GM23248 (cell line): ENCODE results near the gene RNF144B. TPM values are rescaled to one million over a fixed set of nuclear protein-coding genes. Genes with fewer than 3 reads are reported as not detected.

Source experiments
- DNase-seq: peaks from one replicate; pipeline ENCODE4 v3.0.0-alpha.2; 2015
- H2AFZ ChIP-seq: fragments of 200-600 bp; sonication (generic); 2 replicates; pipeline ENCODE4 v1.6.1; 2016; ENCODE audit warnings: antibody characterized with exemption
- H3F3A ChIP-seq: fragments of 200-600 bp; sonication (generic); 2 replicates; pipeline ENCODE4 v1.6.1; 2016; ENCODE audit warnings: mild to moderate bottlenecking, antibody characterized with exemption, mixed run types; ENCODE audit not compliant: insufficient read depth
- H3K27ac ChIP-seq: fragments of 200-600 bp; sonication (generic); 2 replicates; pipeline ENCODE4 v1.5.1; 2016; ENCODE audit warnings: mild to moderate bottlenecking
- H3K27me3 ChIP-seq: fragments of 200-600 bp; sonication (generic); replicated peaks from 2 replicates; pipeline ENCODE4 v1.6.1; 2016; ENCODE audit warnings: mild to moderate bottlenecking; ENCODE audit not compliant: insufficient read depth
- H3K36me3 ChIP-seq: fragments of 200-600 bp; sonication (generic); 2 replicates; pipeline ENCODE4 v1.6.1; 2016; ENCODE audit warnings: low read depth, mild to moderate bottlenecking
- H3K4me1 ChIP-seq: fragments of 200-600 bp; sonication (generic); 2 replicates; pipeline ENCODE4 v1.6.1; 2016; ENCODE audit warnings: mild to moderate bottlenecking; ENCODE audit not compliant: insufficient read depth
- H3K4me2 ChIP-seq: fragments of 200-600 bp; sonication (generic); one replicate; pipeline ENCODE4 v1.6.1; 2016; ENCODE audit warnings: mild to moderate bottlenecking; ENCODE audit not compliant: unreplicated experiment
- H3K4me3 ChIP-seq: fragments of 200-600 bp; sonication (generic); 2 replicates; pipeline ENCODE4 v1.5.1; 2016; ENCODE audit warnings: mild to moderate bottlenecking
- H3K79me2 ChIP-seq: fragments of 200-600 bp; sonication (generic); 2 replicates; pipeline ENCODE4 v1.6.1; 2016; ENCODE audit warnings: mild to moderate bottlenecking; ENCODE audit not compliant: insufficient read depth
- H3K9ac ChIP-seq: fragments of 200-600 bp; sonication (generic); 2 replicates; pipeline ENCODE4 v1.6.1; 2016; ENCODE audit warnings: mild to moderate bottlenecking
- H3K9me2 ChIP-seq: fragments of 200-600 bp; sonication (generic); 2 replicates; pipeline ENCODE4 v1.6.1; 2016; ENCODE audit warnings: mixed run types, mild to moderate bottlenecking, moderate library complexity; ENCODE audit not compliant: insufficient read depth
- H3K9me3 ChIP-seq: fragments of 200-600 bp; sonication (generic); one replicate; pipeline ENCODE4 v1.6.1; 2017; ENCODE audit warnings: low read depth
- H4K20me1 ChIP-seq: fragments of 200-600 bp; sonication (generic); 2 replicates; pipeline ENCODE4 v1.6.0; 2016; ENCODE audit not compliant: insufficient read depth
- EZH2 ChIP-seq: fragments of 200-600 bp; sonication (generic); IDR thresholded peaks from 2 replicates; pipeline ENCODE4 v1.6.1; 2018; ENCODE audit warnings: antibody characterized with exemption, mild to moderate bottlenecking; ENCODE audit not compliant: insufficient read depth, poor library complexity, severe bottlenecking
- EZH2phosphoT487 ChIP-seq: fragments of 200-600 bp; sonication (generic); IDR thresholded peaks from 2 replicates; pipeline ENCODE4 v1.6.1; 2018; ENCODE audit warnings: antibody characterized with exemption, moderate library complexity, mild to moderate bottlenecking, low read depth; ENCODE audit not compliant: insufficient read depth
- WGBS, 2 experiments: methylation state at CpG; one replicate each; pipeline ENCODE4 v1.1.6; 2015 to 2017; ENCODE audit warnings: low lambda C conversion rate in 2 of 2, low coverage in 1 of 2; ENCODE audit errors: missing lambda C conversion rate in 2 of 2; 5-methylcytosine and 5-hydroxymethylcytosine counted together
- in situ Hi-C: fragments of 300-500 bp; cut with MboI; formaldehyde crosslinking; loops from 2 replicates; pipeline ENCODE4 v1.15.0; 2020
- polyA plus RNA-seq: library from polyadenylated mRNA; unstranded; fragments of >200 nt; fragmentation: Nextera tagmentation; extraction: Ambion mirVana; gene quantifications from 2 replicates; pipeline ENCODE4 v1.2.1, GENCODE V29; 2016
- total RNA-seq: library from RNA; depleted of rRNA; stranded (reverse); fragments of >200 nt; shearing (Covaris generic); gene quantifications from 2 replicates; pipeline ENCODE4 v1.2.3, GENCODE V29; 2014

Gene RNF144B
- total and polyA plus RNA-seq, 2 experiments from 2014 or later: 2.6 to 3.5 TPM

GRCh38 chr6:18410412-18410811 lies 23.3 kb downstream of the RNF144B start:
- Histone ChIP-seq H3K4me1 (peaks cover 39% of the 10 kb centered on the region), H3K27me3 (no peaks in the 10 kb centered on the region), H3K4me3 (no peak overlapping the region), H3K36me3 (no peaks in the 10 kb centered on the region), H3K27ac (no peak overlapping the region), H3K79me2 (no peaks in the 10 kb centered on the region), H3K9me2 (no peaks in the 10 kb centered on the region), H3K4me2 (no peak overlapping the region), H4K20me1 (no peaks in the 10 kb centered on the region), H3K9me3 (no peaks in the 10 kb centered on the region), H3F3A (peaks cover 21% of the 10 kb centered on the region), H3K9ac (no peak overlapping the region), H2AFZ (no peak overlapping the region)
- 92 to 94% methylated on average over 3 of the region's 3 CpGs for WGBS, 2 experiments
- DNase-seq: no peak
- in situ Hi-C loops: no loop called here
- no peak for TF ChIP-seq EZH2
- no peak for TF ChIP-seq EZH2phosphoT487

- no peaks in the 10 kb centered on the region for H3K9me2 ChIP-seq
- peak overlapping the region; percentile 45 for H3K4me2 ChIP-seq
- peaks cover 17% of the 10 kb centered on the region; the same call in 1 of the 2 replicates for H3F3A ChIP-seq
- WGBS, 2 experiments: 95 to 100% methylated on average over 1 of the region's 1 CpG
- no peaks in the 10 kb centered on the region for H3K9me3 ChIP-seq
- DNase-seq: no peak
- H2AFZ ChIP-seq: no peak overlapping the region
- H3K27me3 ChIP-seq: no peaks in the 10 kb centered on the region
- peaks cover 34% of the 10 kb centered on the region for H3K4me1 ChIP-seq
- H3K36me3 ChIP-seq: no peaks in the 10 kb centered on the region
- H3K9ac ChIP-seq: no peak overlapping the region
- in situ Hi-C loops: no loop called here
- no peak for TF ChIP-seq EZH2phosphoT487
- TF ChIP-seq EZH2: no peak
- H3K4me3 ChIP-seq: no peak overlapping the region
- H3K79me2 ChIP-seq: no peaks in the 10 kb centered on the region
- no peaks in the 10 kb centered on the region for H4K20me1 ChIP-seq
- H3K27ac ChIP-seq: 0 out of 2 replicates have a peak overlapping the region, but pooled peaks have one; percentile 1
Observed at GRCh38 chr6:18412068-18412467, 24.9 kb downstream of the RNF144B start.

GRCh38 chr6:18412644-18413043 lies 25.5 kb downstream of the RNF144B start:
- H3K27ac ChIP-seq: peak overlapping the region; percentile 1; the same call in 1 of the 2 replicates

GRCh38 chr6:18413381-18413780 lies 26.2 kb downstream of the RNF144B start:
- Histone ChIP-seq H3K36me3 (no peaks in the 10 kb centered on the region), H3K4me3 (no peak overlapping the region), H3K27me3 (no peaks in the 10 kb centered on the region), H3K79me2 (no peaks in the 10 kb centered on the region), H3K4me2 (no peak overlapping the region), H2AFZ (no peak overlapping the region), H3K4me1 (peaks cover 27% of the 10 kb centered on the region), H3K9me3 (no peaks in the 10 kb centered on the region), H3K9ac (no peak overlapping the region), H3K9me2 (0 out of 2 replicates have a peak, but pooled peaks cover 5% of the 10 kb centered on the region), H4K20me1 (no peaks in the 10 kb centered on the region), H3K27ac (0 out of 2 replicates have a peak overlapping the region, but pooled peaks have one; percentile 1), H3F3A (peaks cover 11% of the 10 kb centered on the region; the same call in 1 of the 2 replicates)
- DNase-seq: no peak
- in situ Hi-C loops: no loop called here
- TF ChIP-seq EZH2phosphoT487 (no peak), EZH2 (no peak)
- WGBS, 2 experiments: 95 to 99% methylated on average over 4 of the region's 4 CpGs

More at GRCh38 chr6:18412644-18413043, 25.5 kb downstream of the RNF144B start:
- Histone ChIP-seq H3K4me2 (peak overlapping the region; percentile 45), H3K4me3 (no peak overlapping the region), H4K20me1 (no peaks in the 10 kb centered on the region), H2AFZ (no peak overlapping the region; the same call in 1 of the 2 replicates), H3K36me3 (no peaks in the 10 kb centered on the region), H3K4me1 (peaks cover 28% of the 10 kb centered on the region), H3K9me3 (no peaks in the 10 kb centered on the region), H3F3A (peaks cover 11% of the 10 kb centered on the region; the same call in 1 of the 2 replicates), H3K27me3 (no peaks in the 10 kb centered on the region), H3K9ac (no peak overlapping the region), H3K9me2 (no peaks in the 10 kb centered on the region), H3K79me2 (no peaks in the 10 kb centered on the region)
- peak; percentile 70 for DNase-seq
- no peak for TF ChIP-seq EZH2
- no peak for TF ChIP-seq EZH2phosphoT487
- WGBS, 2 experiments: 72 to 81% methylated on average over 1 of the region's 1 CpG
- in situ Hi-C loops: no loop called here

- no peak for TF ChIP-seq EZH2phosphoT487
- TF ChIP-seq EZH2: no peak
- Histone ChIP-seq H3K27ac (no peak overlapping the region), H3K36me3 (no peaks in the 10 kb centered on the region), H3K4me2 (no peak overlapping the region), H3F3A (peaks cover 11% of the 10 kb centered on the region; the same call in 1 of the 2 replicates), H3K4me1 (peaks cover 27% of the 10 kb centered on the region), H3K9me2 (0 out of 2 replicates have a peak, but pooled peaks cover 5% of the 10 kb centered on the region), H3K4me3 (no peak overlapping the region), H3K79me2 (no peaks in the 10 kb centered on the region), H3K9me3 (no peaks in the 10 kb centered on the region), H3K9ac (no peak overlapping the region), H4K20me1 (no peaks in the 10 kb centered on the region), H2AFZ (no peak overlapping the region), H3K27me3 (no peaks in the 10 kb centered on the region)
- in situ Hi-C loops: no loop called here
- 87 to 92% methylated on average over 1 of the region's 1 CpG for WGBS, 2 experiments
- DNase-seq: no peak
Observed at GRCh38 chr6:18414116-18414515, 27.0 kb downstream of the RNF144B start.
